Endothelial cell (in vitro differentiated cells): ENCODE measurements around the gene FUBP1. TPM values are rescaled to one million over a fixed set of nuclear protein-coding genes. Genes with fewer than 3 reads are reported as not detected.

ENCODE experiments used
- DNase-seq: peaks from one replicate; pipeline ENCODE4 v3.0.0; 2021; ENCODE audit warnings: low spot score
- H3K27ac Mint-ChIP-seq: one replicate; pipeline ENCODE4 v1.8.0; 2021; ENCODE audit warnings: mixed read lengths, inconsistent platforms; ENCODE audit not compliant: unreplicated experiment
- H3K27me3 Mint-ChIP-seq: one replicate; pipeline ENCODE4 v1.8.0; 2021; ENCODE audit warnings: mild to moderate bottlenecking, moderate library complexity, mixed read lengths, inconsistent platforms; ENCODE audit not compliant: unreplicated experiment
- H3K36me3 Mint-ChIP-seq: one replicate; pipeline ENCODE4 v1.8.0; 2021; ENCODE audit warnings: mild to moderate bottlenecking, low read depth, mixed read lengths, inconsistent platforms; ENCODE audit not compliant: unreplicated experiment
- H3K4me1 Mint-ChIP-seq: one replicate; pipeline ENCODE4 v1.8.0; 2021; ENCODE audit warnings: mild to moderate bottlenecking, mixed read lengths, inconsistent platforms; ENCODE audit not compliant: unreplicated experiment
- H3K4me3 Mint-ChIP-seq: one replicate; pipeline ENCODE4 v1.8.0; 2021; ENCODE audit warnings: mild to moderate bottlenecking, mixed read lengths, inconsistent platforms; ENCODE audit not compliant: unreplicated experiment
- H3K9me3 Mint-ChIP-seq: one replicate; pipeline ENCODE4 v1.8.0; 2021; ENCODE audit warnings: mixed read lengths, inconsistent platforms; ENCODE audit not compliant: unreplicated experiment
- CTCF ChIP-seq: fragments of 200-600 bp; sonication (generic); IDR thresholded peaks from one replicate; pipeline ENCODE4 v1.5.0; 2021; ENCODE audit warnings: antibody characterized with exemption; ENCODE audit not compliant: unreplicated experiment
- total RNA-seq: library from RNA; stranded (reverse); fragmentation: NEBNext Ultra II Directional; extraction: Animal tissue kit (Norgen Biotek cat#: 25700); gene quantifications from one replicate; pipeline ENCODE4 v1.2.1, GENCODE V29; 2021; ENCODE audit not compliant: unreplicated experiment

Gene FUBP1
- total RNA-seq, 1 donor from 2014 or later = 148 TPM

DNA sequence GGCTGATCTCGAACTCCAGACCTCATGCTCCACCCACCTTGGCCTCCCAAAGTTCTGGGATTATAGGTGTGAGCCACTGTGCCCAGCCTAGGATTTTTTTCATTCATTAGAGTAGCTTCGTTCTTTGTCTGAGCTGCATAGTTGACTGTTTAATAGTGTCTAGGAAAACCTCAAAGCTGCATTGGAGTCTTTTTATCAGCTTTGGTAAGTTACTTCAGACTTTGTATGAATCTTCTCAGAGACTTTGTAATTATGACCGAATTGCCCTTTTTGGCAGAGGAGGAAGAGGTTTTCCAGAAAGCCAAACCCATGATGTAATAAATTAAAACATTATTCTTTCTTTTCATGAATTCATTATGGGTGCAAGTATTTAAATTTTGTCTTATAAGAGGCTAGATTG is 31.0 kb upstream of the FUBP1 start:
- no peak for DNase-seq
- peaks cover 4% of the 10 kb centered on the region for H3K27me3 Mint-ChIP-seq

DNA sequence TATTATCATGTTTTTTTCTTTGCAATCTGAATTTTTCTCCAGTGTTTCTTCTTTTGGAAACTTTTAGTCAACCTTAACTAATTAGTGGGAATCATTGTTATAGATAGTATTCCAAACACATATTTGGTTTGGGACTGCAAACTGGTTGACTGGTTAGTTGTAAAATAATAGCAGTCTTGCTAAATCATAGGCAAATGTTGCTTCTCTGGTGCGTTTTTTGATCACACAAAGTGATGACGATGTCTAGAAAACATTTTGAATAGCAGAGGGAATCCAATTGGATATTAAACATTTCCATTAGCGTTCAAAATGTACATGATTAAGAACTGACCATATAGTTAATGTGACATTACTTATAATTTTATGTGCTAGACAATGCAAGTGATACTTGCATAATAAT is 30.4 kb upstream of the FUBP1 start:
- Mint-ChIP-seq H3K27ac (no peak overlapping the region), H3K27me3 (peaks cover 10% of the 10 kb centered on the region), H3K4me1 (peaks cover 8% of the 10 kb centered on the region), H3K36me3 (peaks cover 5% of the 10 kb centered on the region), H3K9me3 (no peaks in the 10 kb centered on the region), H3K4me3 (no peak overlapping the region)
- DNase-seq = no peak
- no peak for TF ChIP-seq CTCF

More for the DNA sequence above, 31.0 kb upstream of the FUBP1 start:
- Mint-ChIP-seq H3K36me3 (peaks cover under 1% of the 10 kb centered on the region), H3K9me3 (no peaks in the 10 kb centered on the region), H3K27ac (no peak overlapping the region), H3K4me1 (peaks cover 4% of the 10 kb centered on the region), H3K4me3 (no peak overlapping the region)
- no peak for TF ChIP-seq CTCF

GRCh38 chr1:78007677-78008341 is 28.9 kb upstream of the FUBP1 start:
- TF ChIP-seq CTCF = no peak
- Mint-ChIP-seq H3K27me3 (peaks cover 10% of the 10 kb centered on the region), H3K4me1 (peaks cover 11% of the 10 kb centered on the region), H3K4me3 (no peak overlapping the region), H3K27ac (no peak overlapping the region), H3K36me3 (peaks cover 5% of the 10 kb centered on the region), H3K9me3 (no peaks in the 10 kb centered on the region)
- no peak for DNase-seq

DNA sequence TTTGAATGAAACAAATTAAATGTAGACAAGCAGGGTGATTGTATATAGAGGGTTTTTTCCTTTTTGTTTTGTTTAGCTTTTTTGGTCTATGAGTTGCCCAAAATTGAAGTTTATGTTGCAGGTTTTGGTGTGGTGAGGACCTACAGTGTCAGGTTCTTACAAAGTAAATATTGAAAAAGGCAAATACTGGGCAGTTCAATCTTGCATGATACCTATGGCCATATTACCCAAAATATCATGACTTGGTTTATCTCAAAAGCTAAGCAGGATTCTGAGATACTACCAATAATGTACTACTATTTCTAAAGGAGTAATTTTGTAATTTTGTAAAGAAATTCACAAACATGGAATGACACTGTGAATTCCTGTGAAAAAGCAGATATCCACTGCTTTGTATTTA is 27.6 kb upstream of the FUBP1 start:
- H3K27me3 Mint-ChIP-seq = peaks cover 10% of the 10 kb centered on the region
- no peak for TF ChIP-seq CTCF

DNA sequence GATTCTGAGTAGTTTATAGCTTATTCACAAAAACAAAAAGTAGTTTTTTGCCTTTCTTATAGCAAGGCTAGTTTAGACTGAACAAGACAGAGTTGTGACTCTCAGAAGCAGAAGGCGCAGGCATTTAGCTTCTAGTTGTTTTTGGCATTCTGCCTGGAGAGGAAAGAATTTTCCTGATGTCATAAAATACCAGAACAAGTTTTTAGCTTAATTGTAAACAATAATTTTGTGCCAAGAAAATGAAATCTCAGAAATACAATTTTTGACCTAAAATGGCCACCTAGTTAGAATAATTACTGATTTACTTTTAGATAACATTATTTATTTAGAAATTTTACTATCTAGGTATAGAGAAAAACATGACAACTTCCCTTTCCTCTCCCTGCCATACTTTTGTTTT is 26.9 kb upstream of the FUBP1 start:
- TF ChIP-seq CTCF = no peak
- no peak for DNase-seq
- peaks cover 5% of the 10 kb centered on the region for H3K36me3 Mint-ChIP-seq
- peak overlapping the region; percentile 98 for H3K27ac Mint-ChIP-seq
- no peaks in the 10 kb centered on the region for H3K9me3 Mint-ChIP-seq
- peaks cover 10% of the 10 kb centered on the region for H3K27me3 Mint-ChIP-seq
- H3K4me3 Mint-ChIP-seq = peak overlapping the region; percentile 94
- peaks cover 16% of the 10 kb centered on the region for H3K4me1 Mint-ChIP-seq

More for the DNA sequence above, 27.6 kb upstream of the FUBP1 start:
- peak overlapping the region; percentile 94 for H3K4me3 Mint-ChIP-seq
- peak overlapping the region; percentile 98 for H3K27ac Mint-ChIP-seq
- no peak for DNase-seq
- H3K36me3 Mint-ChIP-seq = peaks cover 5% of the 10 kb centered on the region
- H3K4me1 Mint-ChIP-seq = peaks cover 16% of the 10 kb centered on the region
- H3K9me3 Mint-ChIP-seq = no peaks in the 10 kb centered on the region
